A549 (cell line): ENCODE data around the gene DRD2. TPM values are rescaled to one million over a fixed set of nuclear protein-coding genes. Genes with fewer than 3 reads are reported as not detected.

ENCODE experiments used
- ATAC-seq, 2 experiments: fragments of 200-7000 bp in 1 of 2; fragments of >200 bp in 1 of 2; cut with Nextera tagmentation in 1 of 2; cut with Tn5 transposase in 1 of 2; 3 replicates each; pipeline versions ENCODE4 v1.8.0 to v1.9.1; 2018 to 2020; ENCODE audit warnings: mild to moderate bottlenecking in 1 of 2, moderate library complexity in 1 of 2
- CTCF ChIA-PET: fragments of 300-600 bp; sonication (Branson Sonifier 250); formaldehyde crosslinking; extraction: SDS; loops from one replicate; lab custom pipeline; 2021; ENCODE audit warnings: antibody characterized with exemption, inconsistent platforms; lab: Yijun Ruan, JAX
- POLR2A ChIA-PET: fragments of 350-600 bp; formaldehyde crosslinking; extraction: SDS; loops from one replicate; lab custom pipeline; 2021; ENCODE audit warnings: antibody characterized with exemption, inconsistent platforms; lab: Yijun Ruan, JAX
- DNase-seq, 2 experiments: peaks; one replicate each; pipeline versions ENCODE4 v3.0.0 to v3.0.0-alpha.2; 2011 to 2016; ENCODE audit warnings: low read depth in 1 of 2, low spot score in 1 of 2
- FAIRE-seq: peaks from 2 replicates; lab custom pipeline; 2011; peaks lifted over from hg19 to GRCh38; lab: Jason Lieb, UNC
- H3K27ac ChIP-seq, 2 experiments: fragments of >200 bp; sonication (Bioruptor Twin); formaldehyde crosslinking; 3 replicates each; pipeline ENCODE4 v1.5.1; 2016 to 2017
- H3K4me1 ChIP-seq: fragments of >200 bp; sonication (Bioruptor Twin); formaldehyde crosslinking; 3 replicates; pipeline ENCODE4 v1.6.1; 2016
- H3K4me2 ChIP-seq: fragments of >200 bp; sonication (Bioruptor Twin); formaldehyde crosslinking; 3 replicates; pipeline ENCODE4 v1.6.1; 2016
- H3K4me3 ChIP-seq: fragments of >200 bp; sonication (Bioruptor Twin); formaldehyde crosslinking; 3 replicates; pipeline ENCODE4 v1.5.1; 2016
- H3K9me3 ChIP-seq: fragments of >200 bp; sonication (Bioruptor Twin); formaldehyde crosslinking; 3 replicates; pipeline ENCODE4 v1.6.1; 2016
- CEBPB ChIP-seq, 2 experiments: fragments of >200 bp in 1 of 2; sonication (Bioruptor Twin) in 1 of 2; formaldehyde crosslinking in 1 of 2; IDR thresholded peaks; 2 replicates each; pipeline ENCODE4 v1.6.1; 2012 to 2016
- EHF ChIP-seq: fragments of 250-450 bp; sonication (Bioruptor Pico); IDR thresholded peaks from 2 replicates; pipeline ENCODE4 v1.5.0; 2020; ENCODE audit warnings: mild to moderate bottlenecking
- ESRRA ChIP-seq: fragments of 150-350 bp; IDR thresholded peaks from 2 replicates; pipeline ENCODE4 v1.6.1; 2014; ENCODE audit warnings: mild to moderate bottlenecking, low read length, borderline replicate concordance
- FOSL2 ChIP-seq, 2 experiments: fragments of 450-650 bp in 1 of 2; fragments of >200 bp in 1 of 2; sonication (Bioruptor Twin) in 1 of 2; formaldehyde crosslinking; IDR thresholded peaks; 2 replicates each; pipeline versions ENCODE4 v1.5.0 to v1.6.1; 2016 to 2020; ENCODE audit warnings: mild to moderate bottlenecking in 1 of 2, moderate library complexity in 1 of 2
- HOXA7 ChIP-seq: fragments of 250-450 bp; sonication (Bioruptor Pico); IDR thresholded peaks from 2 replicates; pipeline ENCODE4 v1.5.0; 2020; ENCODE audit warnings: mild to moderate bottlenecking, moderate library complexity
- JUN ChIP-seq, 2 experiments: fragments of >200 bp; sonication (Bioruptor Twin); formaldehyde crosslinking; IDR thresholded peaks; 2 replicates in 1 of 2; 3 replicates in 1 of 2; pipeline ENCODE4 v1.6.1; 2016 to 2017
- JUNB ChIP-seq: fragments of >200 bp; sonication (Bioruptor Twin); formaldehyde crosslinking; IDR thresholded peaks from 2 replicates; pipeline ENCODE4 v1.6.1; 2016
- KDM1A ChIP-seq: fragments of 200-600 bp; sonication (generic); IDR thresholded peaks from 2 replicates; pipeline ENCODE4 v1.6.1; 2016; ENCODE audit warnings: low read depth, mild to moderate bottlenecking
- KDM5A ChIP-seq: fragments of 200-600 bp; sonication (generic); IDR thresholded peaks from 2 replicates; pipeline ENCODE4 v1.6.1; 2016; ENCODE audit warnings: antibody characterized with exemption, mild to moderate bottlenecking
- MYC ChIP-seq: IDR thresholded peaks from 2 replicates; pipeline ENCODE4 v1.6.1; 2012; ENCODE audit warnings: mild to moderate bottlenecking, inconsistent platforms, low read length, improper control_type of control experiment, borderline replicate concordance
- RARB ChIP-seq: fragments of 250-450 bp; sonication (Bioruptor Pico); IDR thresholded peaks from 2 replicates; pipeline ENCODE4 v1.8.0; 2021; ENCODE audit warnings: mild to moderate bottlenecking, moderate library complexity
- RNF2 ChIP-seq: fragments of 200-600 bp; sonication (generic); IDR thresholded peaks from 2 replicates; pipeline ENCODE4 v1.6.1; 2016; ENCODE audit warnings: low read depth, mild to moderate bottlenecking, antibody characterized with exemption, moderate library complexity, borderline replicate concordance
- SMC3 ChIP-seq: fragments of >200 bp; sonication (Bioruptor Twin); formaldehyde crosslinking; IDR thresholded peaks from 3 replicates; pipeline ENCODE4 v1.6.1; 2018; ENCODE audit warnings: inconsistent platforms
- SREBF2 ChIP-seq: fragments of 450-650 bp; IDR thresholded peaks from 2 replicates; pipeline ENCODE4 v1.6.1; 2014; ENCODE audit warnings: mild to moderate bottlenecking, moderate library complexity
- ZNF302 ChIP-seq: fragments of 250-450 bp; sonication (Bioruptor Pico); IDR thresholded peaks from 2 replicates; pipeline ENCODE4 v1.9.0; 2021; ENCODE audit warnings: inconsistent platforms, mild to moderate bottlenecking, moderate library complexity
- WGBS: methylation state at CpG from one replicate; pipeline ENCODE4 v1.1.6; 2017; ENCODE audit errors: missing lambda C conversion rate; 5-methylcytosine and 5-hydroxymethylcytosine counted together
- polyA plus RNA-seq, 4 experiments: library from polyadenylated mRNA; depleted of rRNA in 3 of 4; stranded (reverse); fragments of >200 nt; fragmentation: RNase III in 1 of 4; extraction: RNeasy Plus Mini Kit Qiagen cat#74134 plus additional on column Dnase treatment in 1 of 4; gene quantifications; 2 replicates in 3 of 4; 3 replicates in 1 of 4; pipeline ENCODE4 v1.2.3, GENCODE V29; 2011 to 2017
- TF ChIP-seq, protein P1 (sequence below): fragments of 250-450 bp; sonication (Bioruptor Pico); IDR thresholded peaks from 2 replicates; pipeline ENCODE4 v1.5.0; 2021; ENCODE audit warnings: mild to moderate bottlenecking, moderate library complexity, borderline replicate concordance
- TF ChIP-seq, protein P2 (sequence below): fragments of >200 bp; sonication (Bioruptor Twin); formaldehyde crosslinking; IDR thresholded peaks from 3 replicates; pipeline ENCODE4 v1.5.1; 2016
- TF ChIP-seq, protein P3 (sequence below): fragments of 200-600 bp; sonication (generic); IDR thresholded peaks from 2 replicates; pipeline ENCODE4 v1.6.1; 2016; ENCODE audit warnings: antibody characterized with exemption, mild to moderate bottlenecking, moderate library complexity
- TF ChIP-seq, protein P4 (sequence below): IDR thresholded peaks from 2 replicates; pipeline ENCODE4 v1.6.1; 2012
- TF ChIP-seq, protein P5 (sequence below): IDR thresholded peaks from 2 replicates; pipeline ENCODE4 v1.6.1; 2012
- TF ChIP-seq, protein P6 (sequence below): fragments of 150-350 bp; IDR thresholded peaks from 2 replicates; pipeline ENCODE4 v1.6.1; 2014; ENCODE audit warnings: low read depth, mild to moderate bottlenecking, low read length
- TF ChIP-seq, protein P7 (sequence below): fragments of 250-450 bp; sonication (Bioruptor Pico); IDR thresholded peaks from 2 replicates; pipeline ENCODE4 v1.5.0; 2020; ENCODE audit warnings: low read depth, mild to moderate bottlenecking, moderate library complexity

The DRD2 gene
- polyA plus RNA-seq, 2 of the 4 experiments (the other 2 are of a cell fraction), result not detected

DNA sequence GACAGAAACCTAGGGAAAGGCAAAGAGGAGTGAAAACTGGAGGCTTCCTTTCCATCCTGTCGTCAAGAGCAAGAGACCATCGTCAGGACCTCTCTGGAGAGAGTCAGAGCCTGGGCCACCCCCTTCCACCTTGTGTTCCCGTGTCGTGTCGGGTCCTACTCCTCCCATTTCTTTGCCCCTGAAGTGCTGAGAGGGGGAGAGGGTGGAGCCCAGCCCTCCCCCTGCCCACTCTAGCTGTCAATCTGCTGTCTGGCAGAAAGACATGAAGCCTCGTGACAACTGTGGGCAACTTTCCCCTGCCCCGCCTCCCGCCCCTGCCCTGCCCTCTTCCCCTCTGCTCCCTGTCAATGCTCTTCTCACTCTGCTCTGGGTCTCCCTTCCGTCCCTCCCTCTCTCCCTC, 67.0 kb downstream of the DRD2 start:
- Histone ChIP-seq H3K27ac (no peak overlapping the region), H3K4me3 (no peak overlapping the region), H3K4me2 (no peak overlapping the region), H3K9me3 (no peaks in the 10 kb centered on the region), H3K4me1 (no peaks in the 10 kb centered on the region)
- no peak for DNase-seq
- FAIRE-seq, result no peak
- no peak for ATAC-seq
- TF ChIP-seq EHF (no peak), SMC3 (no peak), HOXA7 (CRISPR knock-in tag) (no peak)
- ChIA-PET POLR2A (no interaction called here), CTCF (no interaction called here)
- 42% methylated on average over 7 of the region's 9 CpGs for WGBS

DNA sequence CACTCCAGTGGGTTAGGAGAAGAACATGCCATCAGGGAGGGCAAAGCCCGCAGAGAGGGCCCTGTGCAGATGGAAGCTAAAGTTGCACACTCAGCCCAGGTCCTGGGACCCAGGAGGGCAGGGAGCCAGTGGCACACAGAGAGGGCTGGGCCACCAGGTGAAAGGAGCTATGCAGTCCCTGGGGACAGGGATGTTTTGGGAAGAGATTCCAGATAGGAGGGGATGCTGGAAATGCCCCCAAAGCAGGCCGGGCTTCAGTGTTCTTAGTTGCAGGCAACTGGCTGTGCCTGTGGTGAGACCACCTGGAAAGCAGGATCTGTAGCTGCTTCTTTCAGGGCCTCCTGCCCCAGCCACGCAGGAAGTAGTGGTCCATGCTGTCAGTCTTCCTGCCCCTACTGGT, 68.0 kb downstream of the DRD2 start:
- no peak overlapping the region for H3K4me2 ChIP-seq
- FAIRE-seq (no peak), ATAC-seq (no peak), DNase-seq (no peak)
- H3K4me3 ChIP-seq, result no peak overlapping the region
- ChIA-PET POLR2A (no interaction called here), CTCF (no interaction called here)
- no peaks in the 10 kb centered on the region for H3K9me3 ChIP-seq
- no peaks in the 10 kb centered on the region for H3K4me1 ChIP-seq
- no peak overlapping the region for H3K27ac ChIP-seq
- TF ChIP-seq FOSL2 (IDR thresholded peaks at IDR 0.05), result no peak
- no peak for TF ChIP-seq FOSL2 (CRISPR knock-in tag; IDR thresholded peaks at IDR 0.05)
- no peak for TF ChIP-seq ZNF302 (CRISPR knock-in tag)
- no peak for TF ChIP-seq RARB
- TF ChIP-seq, protein P1, sequence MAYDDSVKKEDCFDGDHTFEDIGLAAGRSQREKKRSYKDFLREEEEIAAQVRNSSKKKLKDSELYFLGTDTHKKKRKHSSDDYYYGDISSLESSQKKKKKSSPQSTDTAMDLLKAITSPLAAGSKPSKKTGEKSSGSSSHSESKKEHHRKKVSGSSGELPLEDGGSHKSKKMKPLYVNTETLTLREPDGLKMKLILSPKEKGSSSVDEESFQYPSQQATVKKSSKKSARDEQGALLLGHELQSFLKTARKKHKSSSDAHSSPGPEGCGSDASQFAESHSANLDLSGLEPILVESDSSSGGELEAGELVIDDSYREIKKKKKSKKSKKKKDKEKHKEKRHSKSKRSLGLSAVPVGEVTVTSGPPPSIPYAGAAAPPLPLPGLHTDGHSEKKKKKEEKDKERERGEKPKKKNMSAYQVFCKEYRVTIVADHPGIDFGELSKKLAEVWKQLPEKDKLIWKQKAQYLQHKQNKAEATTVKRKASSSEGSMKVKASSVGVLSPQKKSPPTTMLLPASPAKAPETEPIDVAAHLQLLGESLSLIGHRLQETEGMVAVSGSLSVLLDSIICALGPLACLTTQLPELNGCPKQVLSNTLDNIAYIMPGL (CRISPR knock-in tag), result no peak
- no peak for TF ChIP-seq SREBF2
- no peak for TF ChIP-seq KDM5A
- TF ChIP-seq KDM1A, result no peak
- TF ChIP-seq, protein P2, sequence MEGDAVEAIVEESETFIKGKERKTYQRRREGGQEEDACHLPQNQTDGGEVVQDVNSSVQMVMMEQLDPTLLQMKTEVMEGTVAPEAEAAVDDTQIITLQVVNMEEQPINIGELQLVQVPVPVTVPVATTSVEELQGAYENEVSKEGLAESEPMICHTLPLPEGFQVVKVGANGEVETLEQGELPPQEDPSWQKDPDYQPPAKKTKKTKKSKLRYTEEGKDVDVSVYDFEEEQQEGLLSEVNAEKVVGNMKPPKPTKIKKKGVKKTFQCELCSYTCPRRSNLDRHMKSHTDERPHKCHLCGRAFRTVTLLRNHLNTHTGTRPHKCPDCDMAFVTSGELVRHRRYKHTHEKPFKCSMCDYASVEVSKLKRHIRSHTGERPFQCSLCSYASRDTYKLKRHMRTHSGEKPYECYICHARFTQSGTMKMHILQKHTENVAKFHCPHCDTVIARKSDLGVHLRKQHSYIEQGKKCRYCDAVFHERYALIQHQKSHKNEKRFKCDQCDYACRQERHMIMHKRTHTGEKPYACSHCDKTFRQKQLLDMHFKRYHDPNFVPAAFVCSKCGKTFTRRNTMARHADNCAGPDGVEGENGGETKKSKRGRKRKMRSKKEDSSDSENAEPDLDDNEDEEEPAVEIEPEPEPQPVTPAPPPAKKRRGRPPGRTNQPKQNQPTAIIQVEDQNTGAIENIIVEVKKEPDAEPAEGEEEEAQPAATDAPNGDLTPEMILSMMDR, result no peak
- TF ChIP-seq, protein P3, sequence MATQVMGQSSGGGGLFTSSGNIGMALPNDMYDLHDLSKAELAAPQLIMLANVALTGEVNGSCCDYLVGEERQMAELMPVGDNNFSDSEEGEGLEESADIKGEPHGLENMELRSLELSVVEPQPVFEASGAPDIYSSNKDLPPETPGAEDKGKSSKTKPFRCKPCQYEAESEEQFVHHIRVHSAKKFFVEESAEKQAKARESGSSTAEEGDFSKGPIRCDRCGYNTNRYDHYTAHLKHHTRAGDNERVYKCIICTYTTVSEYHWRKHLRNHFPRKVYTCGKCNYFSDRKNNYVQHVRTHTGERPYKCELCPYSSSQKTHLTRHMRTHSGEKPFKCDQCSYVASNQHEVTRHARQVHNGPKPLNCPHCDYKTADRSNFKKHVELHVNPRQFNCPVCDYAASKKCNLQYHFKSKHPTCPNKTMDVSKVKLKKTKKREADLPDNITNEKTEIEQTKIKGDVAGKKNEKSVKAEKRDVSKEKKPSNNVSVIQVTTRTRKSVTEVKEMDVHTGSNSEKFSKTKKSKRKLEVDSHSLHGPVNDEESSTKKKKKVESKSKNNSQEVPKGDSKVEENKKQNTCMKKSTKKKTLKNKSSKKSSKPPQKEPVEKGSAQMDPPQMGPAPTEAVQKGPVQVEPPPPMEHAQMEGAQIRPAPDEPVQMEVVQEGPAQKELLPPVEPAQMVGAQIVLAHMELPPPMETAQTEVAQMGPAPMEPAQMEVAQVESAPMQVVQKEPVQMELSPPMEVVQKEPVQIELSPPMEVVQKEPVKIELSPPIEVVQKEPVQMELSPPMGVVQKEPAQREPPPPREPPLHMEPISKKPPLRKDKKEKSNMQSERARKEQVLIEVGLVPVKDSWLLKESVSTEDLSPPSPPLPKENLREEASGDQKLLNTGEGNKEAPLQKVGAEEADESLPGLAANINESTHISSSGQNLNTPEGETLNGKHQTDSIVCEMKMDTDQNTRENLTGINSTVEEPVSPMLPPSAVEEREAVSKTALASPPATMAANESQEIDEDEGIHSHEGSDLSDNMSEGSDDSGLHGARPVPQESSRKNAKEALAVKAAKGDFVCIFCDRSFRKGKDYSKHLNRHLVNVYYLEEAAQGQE, result no peak
- no peak for TF ChIP-seq SMC3
- TF ChIP-seq CEBPB (IDR thresholded peaks at IDR 0.05), result no peak
- no peak for TF ChIP-seq MYC
- TF ChIP-seq RNF2, result no peak
- TF ChIP-seq, protein P4, sequence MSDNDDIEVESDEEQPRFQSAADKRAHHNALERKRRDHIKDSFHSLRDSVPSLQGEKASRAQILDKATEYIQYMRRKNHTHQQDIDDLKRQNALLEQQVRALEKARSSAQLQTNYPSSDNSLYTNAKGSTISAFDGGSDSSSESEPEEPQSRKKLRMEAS, result no peak
- no peak for TF ChIP-seq ESRRA
- TF ChIP-seq JUN (IDR thresholded peaks at IDR 0.05), result no peak
- no peak for TF ChIP-seq JUNB
- TF ChIP-seq, protein P5, sequence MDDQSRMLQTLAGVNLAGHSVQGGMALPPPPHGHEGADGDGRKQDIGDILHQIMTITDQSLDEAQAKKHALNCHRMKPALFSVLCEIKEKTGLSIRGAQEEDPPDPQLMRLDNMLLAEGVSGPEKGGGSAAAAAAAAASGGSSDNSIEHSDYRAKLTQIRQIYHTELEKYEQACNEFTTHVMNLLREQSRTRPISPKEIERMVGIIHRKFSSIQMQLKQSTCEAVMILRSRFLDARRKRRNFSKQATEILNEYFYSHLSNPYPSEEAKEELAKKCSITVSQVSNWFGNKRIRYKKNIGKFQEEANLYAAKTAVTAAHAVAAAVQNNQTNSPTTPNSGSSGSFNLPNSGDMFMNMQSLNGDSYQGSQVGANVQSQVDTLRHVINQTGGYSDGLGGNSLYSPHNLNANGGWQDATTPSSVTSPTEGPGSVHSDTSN, result no peak
- TF ChIP-seq, protein P6, sequence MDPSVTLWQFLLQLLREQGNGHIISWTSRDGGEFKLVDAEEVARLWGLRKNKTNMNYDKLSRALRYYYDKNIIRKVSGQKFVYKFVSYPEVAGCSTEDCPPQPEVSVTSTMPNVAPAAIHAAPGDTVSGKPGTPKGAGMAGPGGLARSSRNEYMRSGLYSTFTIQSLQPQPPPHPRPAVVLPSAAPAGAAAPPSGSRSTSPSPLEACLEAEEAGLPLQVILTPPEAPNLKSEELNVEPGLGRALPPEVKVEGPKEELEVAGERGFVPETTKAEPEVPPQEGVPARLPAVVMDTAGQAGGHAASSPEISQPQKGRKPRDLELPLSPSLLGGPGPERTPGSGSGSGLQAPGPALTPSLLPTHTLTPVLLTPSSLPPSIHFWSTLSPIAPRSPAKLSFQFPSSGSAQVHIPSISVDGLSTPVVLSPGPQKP, result no peak
- TF ChIP-seq, protein P7, sequence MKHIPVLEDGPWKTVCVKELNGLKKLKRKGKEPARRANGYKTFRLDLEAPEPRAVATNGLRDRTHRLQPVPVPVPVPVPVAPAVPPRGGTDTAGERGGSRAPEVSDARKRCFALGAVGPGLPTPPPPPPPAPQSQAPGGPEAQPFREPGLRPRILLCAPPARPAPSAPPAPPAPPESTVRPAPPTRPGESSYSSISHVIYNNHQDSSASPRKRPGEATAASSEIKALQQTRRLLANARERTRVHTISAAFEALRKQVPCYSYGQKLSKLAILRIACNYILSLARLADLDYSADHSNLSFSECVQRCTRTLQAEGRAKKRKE (CRISPR knock-in tag), result no peak
- 30% methylated on average over 2 of the region's 3 CpGs for WGBS
